HCT116 (cell line): ENCODE data around the gene ZNF536.

Experiments used
- MAX ChIP-seq: IDR thresholded peaks from 2 replicates; pipeline ENCODE4 v1.6.1; 2012
- POLR2A ChIP-seq: IDR thresholded peaks from 2 replicates; pipeline ENCODE4 v1.7.0; 2011; ENCODE audit warnings: borderline replicate concordance; ENCODE audit not compliant: insufficient read depth, insufficient read length; ENCODE audit errors: extremely low read depth
- POLR2AphosphoS5 ChIP-seq: IDR thresholded peaks from 2 replicates; pipeline ENCODE4 v1.6.1; 2011; ENCODE audit warnings: mild to moderate bottlenecking, low read depth, low read length, moderate library complexity
- REST ChIP-seq: IDR thresholded peaks from 2 replicates; pipeline ENCODE4 v1.6.1; 2012; ENCODE audit warnings: low read depth
- TF ChIP-seq, protein P1 (sequence below), 3 experiments: fragments of 200-600 bp in 1 of 3; sonication (generic) in 1 of 3; IDR thresholded peaks in 2 of 3; conservative IDR thresholded peaks in 1 of 3; 2 replicates each; pipeline ENCODE4 v1.5.1; 2012 to 2017; ENCODE audit warnings: low read depth in 2 of 3, low read length in 2 of 3, antibody characterized with exemption in 1 of 3, borderline replicate concordance in 1 of 3, control low read depth in 1 of 3, mild to moderate bottlenecking in 1 of 3, mixed read lengths in 1 of 3, mixed run types in 1 of 3, moderate library complexity in 1 of 3; ENCODE audit not compliant: insufficient read depth in 1 of 3

DNA sequence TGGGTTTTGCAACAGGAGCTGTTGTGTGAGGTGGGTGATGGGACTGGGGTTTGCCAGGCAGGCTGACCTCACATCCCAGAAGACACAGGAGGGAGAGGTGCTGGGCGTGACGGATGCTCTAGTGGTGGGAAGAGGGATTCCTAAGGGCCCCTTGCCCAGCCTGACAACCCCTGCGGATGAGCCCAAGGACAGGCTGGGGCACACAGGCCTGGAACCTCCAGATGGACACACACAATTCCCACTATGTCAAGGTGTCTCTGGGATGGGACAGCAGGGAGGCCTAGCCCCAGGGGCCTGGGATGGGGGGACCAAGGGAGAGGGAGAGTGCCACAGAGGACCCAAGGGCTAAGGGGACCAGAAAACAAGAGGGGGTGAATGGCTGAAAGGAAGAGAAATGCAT lies 191.5 kb downstream of the ZNF536 start:
- TF ChIP-seq REST (no peak), POLR2AphosphoS5 (no peak), MAX (no peak), POLR2A (no peak)
- TF ChIP-seq, protein P1, sequence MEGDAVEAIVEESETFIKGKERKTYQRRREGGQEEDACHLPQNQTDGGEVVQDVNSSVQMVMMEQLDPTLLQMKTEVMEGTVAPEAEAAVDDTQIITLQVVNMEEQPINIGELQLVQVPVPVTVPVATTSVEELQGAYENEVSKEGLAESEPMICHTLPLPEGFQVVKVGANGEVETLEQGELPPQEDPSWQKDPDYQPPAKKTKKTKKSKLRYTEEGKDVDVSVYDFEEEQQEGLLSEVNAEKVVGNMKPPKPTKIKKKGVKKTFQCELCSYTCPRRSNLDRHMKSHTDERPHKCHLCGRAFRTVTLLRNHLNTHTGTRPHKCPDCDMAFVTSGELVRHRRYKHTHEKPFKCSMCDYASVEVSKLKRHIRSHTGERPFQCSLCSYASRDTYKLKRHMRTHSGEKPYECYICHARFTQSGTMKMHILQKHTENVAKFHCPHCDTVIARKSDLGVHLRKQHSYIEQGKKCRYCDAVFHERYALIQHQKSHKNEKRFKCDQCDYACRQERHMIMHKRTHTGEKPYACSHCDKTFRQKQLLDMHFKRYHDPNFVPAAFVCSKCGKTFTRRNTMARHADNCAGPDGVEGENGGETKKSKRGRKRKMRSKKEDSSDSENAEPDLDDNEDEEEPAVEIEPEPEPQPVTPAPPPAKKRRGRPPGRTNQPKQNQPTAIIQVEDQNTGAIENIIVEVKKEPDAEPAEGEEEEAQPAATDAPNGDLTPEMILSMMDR (IDR thresholded peaks at IDR 0.05 in 2 of 3, conservative IDR thresholded peaks at IDR 0.05 in 1 of 3; ENCODE audit: borderline replicate concordance in 1 of 3, insufficient read depth in 1 of 3, low read depth in 2 of 3, low read length in 2 of 3): no peak
